Ascending aorta (tissue), 2 donors: ENCODE measurements around the gene HOXC11. TPM values are rescaled to one million over a fixed set of nuclear protein-coding genes. Genes with fewer than 3 reads are reported as not detected.

ENCODE experiments used
- DNase-seq, 2 donors: peaks; one replicate each; pipeline ENCODE4 v3.0.0-alpha.2; 2019; ENCODE audit warnings: low spot score in 2 of 2
- H3K27ac ChIP-seq, 2 donors: fragments of 200-600 bp; sonication (generic); one replicate each; pipeline ENCODE4 v1.5.1; 2016 to 2017; ENCODE audit warnings: mild to moderate bottlenecking in 1 of 2
- H3K27me3 ChIP-seq: fragments of 200-600 bp; sonication (generic); one replicate; pipeline ENCODE4 v1.5.1; 2017
- H3K36me3 ChIP-seq, 2 donors: fragments of 200-600 bp; sonication (generic); one replicate each; pipeline ENCODE4 v1.5.1; 2016
- H3K4me1 ChIP-seq, 2 donors: fragments of 200-600 bp; sonication (generic); one replicate each; pipeline ENCODE4 v1.5.1; 2016 to 2017; ENCODE audit warnings: mild to moderate bottlenecking in 1 of 2
- H3K4me3 ChIP-seq, 2 donors: fragments of 200-600 bp; sonication (generic); one replicate each; pipeline ENCODE4 v1.5.1; 2016 to 2017; ENCODE audit warnings: mild to moderate bottlenecking in 1 of 2
- H3K9me3 ChIP-seq, 2 donors: fragments of 200-600 bp; sonication (generic); one replicate each; pipeline ENCODE4 v1.5.1; 2016
- intact Hi-C: fragments of 100-400 bp; cut with DNase I; formaldehyde crosslinking; loops from one replicate; pipeline ENCODE4 v1.15.1; 2023
- total RNA-seq: library from RNA; depleted of rRNA; stranded (reverse); fragments of >200 nt; gene quantifications from one replicate; pipeline ENCODE4 v1.1.0, GENCODE V29; 2016
- TF ChIP-seq, protein P1 (sequence below), 3 experiments: fragments of 200-600 bp in 2 of 3; fragments of 450-650 bp in 1 of 3; sonication (generic) in 2 of 3; IDR thresholded peaks; one replicate each; pipeline ENCODE4 v1.5.1; 2016 to 2019; ENCODE audit warnings: antibody characterized with exemption in 3 of 3, mild to moderate bottlenecking in 1 of 3, moderate library complexity in 1 of 3

The HOXC11 gene
- total RNA-seq, 1 donor from 2014 or later = 0.32 TPM

DNA sequence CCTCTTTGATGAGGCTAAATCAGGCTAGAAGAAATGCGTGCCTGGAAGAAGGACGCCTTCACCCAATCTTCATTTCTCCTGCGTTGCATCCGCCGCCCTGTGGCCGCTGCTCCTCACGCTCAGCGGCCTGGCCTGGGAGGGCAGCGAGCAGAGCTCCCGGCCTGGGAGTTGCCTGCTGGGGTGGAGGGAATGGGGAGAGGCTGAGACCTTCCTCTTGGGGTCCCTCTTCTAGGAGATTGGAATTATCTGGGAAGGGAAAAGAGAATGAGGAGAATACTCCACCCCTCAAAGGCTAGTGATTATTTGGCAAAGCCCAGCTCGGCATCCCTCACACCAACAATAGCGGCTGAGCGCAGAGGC, 20.6 kb upstream of the HOXC11 start:
- Histone ChIP-seq H3K4me3 (no peak overlapping the region), H3K4me1 (peaks cover 3 to 5% of the 10 kb centered on the region in 2 donors), H3K36me3 (no peaks in the 10 kb centered on the region), H3K27me3 (peaks cover 71% of the 10 kb centered on the region), H3K27ac (no peak overlapping the region), H3K9me3 (no peaks in the 10 kb centered on the region)
- no peak for DNase-seq
- TF ChIP-seq, protein P1, sequence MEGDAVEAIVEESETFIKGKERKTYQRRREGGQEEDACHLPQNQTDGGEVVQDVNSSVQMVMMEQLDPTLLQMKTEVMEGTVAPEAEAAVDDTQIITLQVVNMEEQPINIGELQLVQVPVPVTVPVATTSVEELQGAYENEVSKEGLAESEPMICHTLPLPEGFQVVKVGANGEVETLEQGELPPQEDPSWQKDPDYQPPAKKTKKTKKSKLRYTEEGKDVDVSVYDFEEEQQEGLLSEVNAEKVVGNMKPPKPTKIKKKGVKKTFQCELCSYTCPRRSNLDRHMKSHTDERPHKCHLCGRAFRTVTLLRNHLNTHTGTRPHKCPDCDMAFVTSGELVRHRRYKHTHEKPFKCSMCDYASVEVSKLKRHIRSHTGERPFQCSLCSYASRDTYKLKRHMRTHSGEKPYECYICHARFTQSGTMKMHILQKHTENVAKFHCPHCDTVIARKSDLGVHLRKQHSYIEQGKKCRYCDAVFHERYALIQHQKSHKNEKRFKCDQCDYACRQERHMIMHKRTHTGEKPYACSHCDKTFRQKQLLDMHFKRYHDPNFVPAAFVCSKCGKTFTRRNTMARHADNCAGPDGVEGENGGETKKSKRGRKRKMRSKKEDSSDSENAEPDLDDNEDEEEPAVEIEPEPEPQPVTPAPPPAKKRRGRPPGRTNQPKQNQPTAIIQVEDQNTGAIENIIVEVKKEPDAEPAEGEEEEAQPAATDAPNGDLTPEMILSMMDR (IDR thresholded peaks at IDR 0.05) = no peak
- intact Hi-C loops = no loop called here

DNA sequence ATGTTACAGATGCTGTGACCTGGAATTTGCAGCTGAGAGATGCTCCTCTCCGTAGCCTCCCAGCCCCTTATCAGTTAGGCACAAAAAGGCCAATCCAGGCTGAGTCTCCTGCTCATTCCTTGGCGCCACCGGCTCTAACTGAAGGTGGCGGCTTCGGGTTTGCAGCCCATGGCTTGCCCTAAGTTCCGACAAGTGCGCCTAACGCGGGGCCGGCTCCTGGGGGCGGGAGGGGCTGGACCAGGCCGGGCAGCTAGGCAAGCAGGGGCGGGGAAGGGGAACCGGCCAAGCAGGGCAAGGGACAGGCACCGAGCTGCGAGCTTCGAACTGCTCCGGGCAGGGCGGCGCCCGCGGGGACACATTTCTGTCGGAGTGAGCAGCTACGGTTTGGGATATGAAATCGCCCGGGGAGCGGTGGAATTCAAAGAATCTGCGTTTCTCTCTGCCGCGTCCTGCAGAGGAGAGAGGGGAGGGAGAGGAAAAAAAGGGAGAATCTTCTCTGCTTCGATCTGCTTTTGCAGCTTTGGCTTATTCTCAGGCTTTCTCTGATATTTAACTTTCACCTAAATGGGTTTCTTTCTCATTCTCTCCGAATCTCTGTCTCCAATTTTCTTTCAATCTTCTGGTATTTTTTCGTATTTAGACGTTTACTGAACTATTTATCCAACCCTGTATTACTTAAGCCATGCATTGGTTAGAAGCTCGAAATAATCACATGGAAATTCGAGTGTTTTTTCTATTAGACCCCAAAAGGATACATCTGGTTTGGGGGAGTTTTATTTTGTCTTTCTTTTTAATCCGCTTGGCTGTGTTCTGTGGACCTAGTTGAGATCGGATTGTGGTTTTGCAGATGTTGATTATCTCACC, 19.8 kb upstream of the HOXC11 start:
- intact Hi-C loops = no loop called here
- Histone ChIP-seq H3K27me3 (peaks cover 76% of the 10 kb centered on the region), H3K4me3 (no peak overlapping the region), H3K36me3 (no peaks in the 10 kb centered on the region), H3K4me1 (peaks cover 3 to 5% of the 10 kb centered on the region in 2 donors), H3K27ac (no peak overlapping the region), H3K9me3 (no peaks in the 10 kb centered on the region)
- TF ChIP-seq, protein P1 (IDR thresholded peaks at IDR 0.05) = no peak
- no peak for DNase-seq

DNA sequence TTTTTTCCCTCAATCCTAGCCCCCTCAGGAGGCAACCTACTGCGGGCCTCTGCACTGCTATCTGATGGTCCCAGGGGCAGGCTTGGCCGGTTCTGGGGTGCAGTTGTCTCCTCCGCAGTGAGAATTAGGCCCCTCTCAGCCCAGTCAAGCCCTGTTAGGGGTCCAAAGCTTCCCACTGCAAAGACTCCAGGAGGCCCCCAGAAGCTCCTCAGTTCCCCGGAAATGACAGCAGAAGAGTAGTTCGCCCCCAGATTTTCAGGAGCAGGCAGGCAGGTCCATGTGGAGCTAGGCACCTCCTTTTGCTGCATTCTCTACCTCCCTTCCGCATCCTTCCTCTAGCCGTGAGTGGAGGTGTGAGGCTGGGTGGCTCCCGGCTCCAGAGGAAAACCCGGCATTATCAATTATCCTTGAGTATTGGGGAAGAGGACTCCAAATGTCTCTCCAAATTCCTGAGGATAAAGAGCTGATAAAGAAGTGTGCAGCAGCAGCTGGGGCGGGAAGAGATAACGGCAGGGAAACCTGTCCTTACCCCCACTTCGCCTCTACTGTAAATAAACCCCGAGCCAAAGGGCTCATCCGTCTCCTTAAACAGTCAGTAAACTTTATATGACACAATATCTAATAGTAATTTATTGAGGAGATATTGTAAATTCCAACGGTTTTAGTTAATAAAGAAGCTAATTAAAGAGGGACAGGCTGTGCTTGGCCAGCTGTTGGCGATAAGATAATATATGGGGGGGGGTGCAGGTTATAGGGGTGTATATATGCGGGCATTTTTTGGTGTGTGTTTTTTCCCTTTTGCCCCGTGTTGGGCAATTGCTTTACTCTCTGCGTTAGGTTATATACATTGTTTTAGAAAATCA, 18.9 kb upstream of the HOXC11 start:
- intact Hi-C loops = no loop called here
- peaks cover 3 to 5% of the 10 kb centered on the region in 2 donors for H3K4me1 ChIP-seq
- no peaks in the 10 kb centered on the region for H3K36me3 ChIP-seq
- no peak for DNase-seq
- H3K9me3 ChIP-seq = no peaks in the 10 kb centered on the region
- H3K27ac ChIP-seq = no peak overlapping the region
- no peak overlapping the region for H3K4me3 ChIP-seq
- TF ChIP-seq, protein P1 (IDR thresholded peaks at IDR 0.05) = no peak
- peaks cover 79% of the 10 kb centered on the region for H3K27me3 ChIP-seq

DNA sequence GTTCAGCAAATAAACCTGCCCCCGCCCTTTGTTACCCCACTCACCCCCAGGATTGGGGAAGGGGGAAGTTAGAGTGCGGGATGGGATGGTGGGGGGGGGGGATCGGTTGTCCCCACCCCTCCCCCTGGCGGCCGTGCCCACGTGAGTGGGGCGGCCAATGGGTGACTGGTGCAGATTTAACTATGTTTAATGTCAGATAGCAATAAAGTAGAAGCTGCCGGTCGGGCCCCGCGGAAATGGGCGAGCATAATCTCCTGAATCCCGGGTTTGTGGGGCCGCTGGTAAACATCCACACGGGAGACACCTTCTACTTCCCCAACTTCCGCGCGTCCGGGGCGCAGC, 18.3 kb upstream of the HOXC11 start, which contains the start of gene HOXC12:
HOXC12 (plus strand) TSS at position 210 of the 342 bp plus-strand sequence; CDS start at position 237, 27 bp downstream.
- Histone ChIP-seq H3K4me3 (no peak within 1 kb of the TSS), H3K27me3 (peaks cover 85% of the 10 kb centered on the region)
- DNase-seq = no peak

DNA sequence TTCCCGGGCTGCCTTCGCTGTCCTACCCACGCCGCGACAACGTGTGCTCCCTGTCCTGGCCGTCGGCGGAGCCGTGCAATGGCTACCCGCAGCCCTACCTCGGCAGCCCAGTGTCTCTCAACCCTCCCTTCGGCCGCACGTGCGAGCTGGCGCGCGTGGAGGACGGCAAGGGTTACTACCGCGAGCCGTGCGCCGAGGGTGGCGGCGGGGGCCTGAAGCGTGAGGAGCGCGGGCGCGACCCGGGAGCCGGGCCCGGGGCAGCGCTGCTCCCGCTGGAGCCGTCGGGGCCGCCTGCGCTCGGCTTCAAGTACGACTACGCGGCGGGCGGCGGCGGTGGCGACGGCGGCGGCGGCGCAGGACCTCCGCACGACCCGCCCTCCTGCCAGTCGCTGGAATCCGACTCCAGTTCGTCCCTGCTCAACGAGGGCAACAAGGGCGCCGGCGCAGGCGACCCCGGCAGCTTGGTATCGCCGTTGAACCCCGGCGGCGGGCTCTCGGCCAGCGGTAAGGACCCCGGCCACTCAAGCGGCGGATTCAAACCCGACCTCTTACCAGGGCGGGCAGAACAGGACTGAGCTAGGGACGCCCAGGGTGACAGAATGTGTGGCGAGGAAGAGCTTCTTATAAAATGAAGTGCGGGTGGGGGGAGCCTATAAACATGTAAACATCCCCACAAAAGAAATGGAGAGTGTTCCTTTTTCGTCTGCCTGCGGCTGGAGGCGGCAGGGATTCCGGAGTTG, 17.7 kb upstream of the HOXC11 start:
- Histone ChIP-seq H3K27me3 (peaks cover 85% of the 10 kb centered on the region), H3K4me1 (peaks cover 3 to 5% of the 10 kb centered on the region in 2 donors), H3K4me3 (no peak overlapping the region), H3K27ac (no peak overlapping the region), H3K9me3 (no peaks in the 10 kb centered on the region), H3K36me3 (no peaks in the 10 kb centered on the region)
- no peak for DNase-seq
- TF ChIP-seq, protein P1 (IDR thresholded peaks at IDR 0.05) = no peak
- intact Hi-C loops = no loop called here

More for the DNA sequence above, 18.3 kb upstream of the HOXC11 start, which contains the start of gene HOXC12:
- H3K27ac ChIP-seq = no peak within 1 kb of the TSS
- H3K36me3 ChIP-seq = no peaks in the 10 kb centered on the region
- intact Hi-C loops = no loop called here
- TF ChIP-seq, protein P1 (IDR thresholded peaks at IDR 0.05) = no peak
- peaks cover 3 to 5% of the 10 kb centered on the region in 2 donors for H3K4me1 ChIP-seq
- no peaks in the 10 kb centered on the region for H3K9me3 ChIP-seq
